Activated CD4-positive, alpha-beta T cell treated with anti-CD3 and anti-CD28 coated beads for 1 hour (primary cell): Measurements from ENCODE around the gene DPP6.

Experiments used
- DNase-seq: peaks from one replicate; pipeline ENCODE4 v3.0.0-alpha.2; 2020

The DPP6 gene

GRCh38 chr7:154569916-154570315 is 517.7 kb downstream of the DPP6 start:
- DNase-seq = no peak

- no peak for DNase-seq
These were observed 519.6 kb downstream of the DPP6 start for GRCh38 chr7:154571772-154572171.

- no peak for DNase-seq
These were observed 522.0 kb downstream of the DPP6 start for GRCh38 chr7:154574235-154574634.

GRCh38 chr7:154575497-154575896 is 523.3 kb downstream of the DPP6 start:
- no peak for DNase-seq

GRCh38 chr7:154576604-154577003 is 524.4 kb downstream of the DPP6 start:
- no peak for DNase-seq

GRCh38 chr7:154577141-154577873 is 525.1 kb downstream of the DPP6 start:
- DNase-seq = no peak

GRCh38 chr7:154578336-154578735 is 526.1 kb downstream of the DPP6 start:
- no peak for DNase-seq

GRCh38 chr7:154579711-154580110 is 527.5 kb downstream of the DPP6 start:
- no peak for DNase-seq

GRCh38 chr7:154581251-154581890 is 529.2 kb downstream of the DPP6 start:
- DNase-seq = no peak

- no peak for DNase-seq
These were observed 531.3 kb downstream of the DPP6 start for GRCh38 chr7:154583454-154583853.

GRCh38 chr7:154584352-154585252 is 532.4 kb downstream of the DPP6 start:
- DNase-seq = no peak

- DNase-seq = no peak
These were observed 535.6 kb downstream of the DPP6 start for GRCh38 chr7:154587792-154588191.

- DNase-seq = no peak
These were observed 539.3 kb downstream of the DPP6 start for GRCh38 chr7:154591544-154591943.

- DNase-seq = no peak
These were observed 540.2 kb downstream of the DPP6 start for GRCh38 chr7:154592388-154592787.

- DNase-seq = no peak
These were observed 546.2 kb downstream of the DPP6 start for GRCh38 chr7:154598396-154598795.

GRCh38 chr7:154598864-154599263 is 546.7 kb downstream of the DPP6 start:
- no peak for DNase-seq

- no peak for DNase-seq
These were observed 558.7 kb downstream of the DPP6 start for GRCh38 chr7:154610903-154611302.

- no peak for DNase-seq
These were observed 561.6 kb downstream of the DPP6 start for GRCh38 chr7:154613811-154614210.

GRCh38 chr7:154620141-154620755 is 568.0 kb downstream of the DPP6 start:
- DNase-seq = no peak

- no peak for DNase-seq
These were observed 571.2 kb downstream of the DPP6 start for GRCh38 chr7:154623399-154623798.

GRCh38 chr7:154627646-154628290 is 575.6 kb downstream of the DPP6 start:
- no peak for DNase-seq

- DNase-seq = no peak
These were observed 576.4 kb downstream of the DPP6 start for GRCh38 chr7:154628556-154628955.

- DNase-seq = no peak
These were observed 579.0 kb downstream of the DPP6 start for GRCh38 chr7:154631162-154631561.
